NCI-H1436 treated with DMSO at 0.1 percent for 48 hours (cell line): ENCODE data around the gene BAG5.
A peak's percentile ranks its signal among the peaks of the same experiment; 100 is the strongest.
"Not testable (repeated sequence)": the region's sequence is repeated elsewhere in the genome, so short reads cannot be mapped to it uniquely, and the experiment has no call there.

Source experiments
- DNase-seq: peaks from one replicate; lab custom pipeline; 2025; lab: John Stamatoyannopoulos, UW

Gene BAG5

GRCh38 chr14:103562429-103563225 lies at the start of gene BAG5, which contains the start of gene COA8:
Gene BAG5 (minus strand): TSS chr14:103562657. CDS start chr14:103561164, 1,493 bp downstream.
Gene COA8 (plus strand): TSS chr14:103562960. CDS start chr14:103563002, 42 bp downstream.
- no peak for DNase-seq

- DNase-seq = no peak
These were observed 48.8 kb upstream of the BAG5 start for GRCh38 chr14:103611215-103611614.

- not testable (repeated sequence) for DNase-seq
These were observed 46.6 kb upstream of the BAG5 start for GRCh38 chr14:103609081-103609480.

GRCh38 chr14:103607822-103608221 lies 45.4 kb upstream of the BAG5 start:
- DNase-seq = no peak

- DNase-seq = no peak
These were observed 44.7 kb upstream of the BAG5 start for GRCh38 chr14:103606963-103607668.

- DNase-seq = no peak
These were observed 42.2 kb upstream of the BAG5 start for GRCh38 chr14:103604620-103605019.

- no peak for DNase-seq
These were observed 38.0 kb upstream of the BAG5 start for GRCh38 chr14:103600503-103600902.

- no peak for DNase-seq
These were observed 35.3 kb upstream of the BAG5 start for GRCh38 chr14:103597623-103598377.

GRCh38 chr14:103594265-103594664 lies 31.8 kb upstream of the BAG5 start:
- DNase-seq = no peak

GRCh38 chr14:103593577-103593976 lies 31.1 kb upstream of the BAG5 start:
- no peak for DNase-seq

- DNase-seq = no peak
These were observed 22.0 kb upstream of the BAG5 start for GRCh38 chr14:103584326-103584915.

GRCh38 chr14:103581954-103582703 lies 19.7 kb upstream of the BAG5 start:
- no peak for DNase-seq

GRCh38 chr14:103581206-103581605 lies 18.7 kb upstream of the BAG5 start:
- no peak for DNase-seq

GRCh38 chr14:103578401-103579075 lies 16.1 kb upstream of the BAG5 start:
- no peak for DNase-seq

GRCh38 chr14:103576371-103577024 lies 14.0 kb upstream of the BAG5 start:
- no peak for DNase-seq

GRCh38 chr14:103574707-103575285 lies 12.3 kb upstream of the BAG5 start:
- no peak for DNase-seq

GRCh38 chr14:103574104-103574503 lies 11.6 kb upstream of the BAG5 start:
- DNase-seq = no peak

- DNase-seq = no peak
These were observed 7.0 kb upstream of the BAG5 start for GRCh38 chr14:103569408-103569807.

- DNase-seq = peak; percentile 67
These were observed 6.5 kb upstream of the BAG5 start for GRCh38 chr14:103568952-103569351.
